H1 (cell line): ENCODE measurements around the gene TMEM108. TPM values are rescaled to one million over a fixed set of nuclear protein-coding genes. Genes with fewer than 3 reads are reported as not detected.

Source experiments
- ASH2L ChIP-seq: fragments of 200-600, 300-600 bp; sonication (generic); IDR thresholded peaks from one replicate; pipeline ENCODE4 v1.7.1; 2017; ENCODE audit warnings: low read length
- BACH1 ChIP-seq: IDR thresholded peaks from 2 replicates; pipeline ENCODE4 v1.6.1; 2012; ENCODE audit warnings: low read length, improper control_type of control experiment
- BCL11A ChIP-seq, 2 experiments: IDR thresholded peaks; one replicate each; pipeline ENCODE4 v1.6.1; 2011; ENCODE audit warnings: low read depth in 2 of 2, low read length in 2 of 2, mild to moderate bottlenecking in 2 of 2
- BRCA1 ChIP-seq: IDR thresholded peaks from 2 replicates; pipeline ENCODE4 v1.6.1; 2012; ENCODE audit warnings: low read depth, low read length, improper control_type of control experiment
- CHD7 ChIP-seq: fragments of 300-600 bp; sonication (generic); IDR thresholded peaks from 2 replicates; pipeline ENCODE4 v1.7.1; 2012; ENCODE audit warnings: low read length, moderate library complexity, mild to moderate bottlenecking, inconsistent platforms; ENCODE audit not compliant: insufficient replicate concordance
- FOSL1 ChIP-seq: IDR thresholded peaks from 2 replicates; pipeline ENCODE4 v1.6.1; 2011; ENCODE audit warnings: mild to moderate bottlenecking, low read depth, low read length, moderate library complexity; ENCODE audit not compliant: insufficient read depth
- KDM1A ChIP-seq: fragments of 200-600, 300-600 bp; sonication (generic); IDR thresholded peaks from 2 replicates; pipeline ENCODE4 v1.7.1; 2016; ENCODE audit warnings: mild to moderate bottlenecking, low read length, borderline replicate concordance
- RNF2 ChIP-seq: fragments of 200-900, 300-1000 bp; sonication (generic); IDR thresholded peaks from 2 replicates; pipeline ENCODE4 v1.7.1; 2016; ENCODE audit warnings: borderline replicate concordance, low read depth, mild to moderate bottlenecking, antibody characterized with exemption, low read length; ENCODE audit not compliant: poor library complexity, severe bottlenecking; ENCODE audit errors: missing control alignments
- TBP ChIP-seq: IDR thresholded peaks from 2 replicates; pipeline ENCODE4 v1.6.1; 2011; ENCODE audit warnings: low read depth, low read length, improper control_type of control experiment
- ZNF274 ChIP-seq: IDR thresholded peaks from 2 replicates; pipeline ENCODE4 v1.7.0; 2012; ENCODE audit warnings: low read length, borderline replicate concordance; ENCODE audit errors: extremely low read depth
- polyA plus RNA-seq, 7 experiments: library from polyadenylated mRNA; depleted of rRNA in 3 of 7; stranded (reverse) in 5 of 7; unstranded in 2 of 7; fragments of >200 nt in 5 of 7; fragments of 200-250 nt in 2 of 7; gene quantifications; 1 replicate in 5 of 7; 2 replicates in 1 of 7; 4 replicates in 1 of 7; pipeline versions ENCODE4 v1.2.1 to v1.2.3, GENCODE V29; 2011 to 2013; ENCODE audit warnings: missing spikeins in 2 of 7, mixed read lengths in 2 of 7
- total RNA-seq: library from RNA; stranded (reverse); fragmentation: NEBNext Ultra II Directional; extraction: Animal tissue kit (Norgen Biotek cat#: 25700); gene quantifications from 2 replicates; pipeline ENCODE4 v1.2.1, GENCODE V29; 2021

TMEM108 gene
- total and polyA plus RNA-seq, 2 of the 8 experiments (the other 6 are each of a cell fraction or from before 2014, with no cell fraction given): 14.3 to 16.2 TPM

- TF ChIP-seq CHD7: no peak
- no peak for TF ChIP-seq BCL11A (IDR thresholded peaks at IDR 0.05; ENCODE audit: low read depth in 2 of 2, low read length in 2 of 2)
- TF ChIP-seq BRCA1: no peak
- no peak for TF ChIP-seq ZNF274
- no peak for TF ChIP-seq ASH2L
- TF ChIP-seq TBP: no peak
- TF ChIP-seq FOSL1: no peak
- TF ChIP-seq BACH1: no peak
- TF ChIP-seq KDM1A: no peak
- TF ChIP-seq RNF2: no peak
Measured at GRCh38 chr3:133135306-133135705, 97.1 kb downstream of the TMEM108 start (continued).
